SK-N-SH (cell line): ENCODE data around the gene MAPRE2. TPM values are rescaled to one million over a fixed set of nuclear protein-coding genes. Genes with fewer than 3 reads are reported as not detected.

Source experiments
- CTCF ChIA-PET: fragments of 300-600, 350-600 bp; formaldehyde crosslinking; extraction: SDS; loops from one replicate; lab custom pipeline; 2021; lab: Yijun Ruan, JAX
- POLR2A ChIA-PET: fragments of 350-600 bp; sonication (Branson Sonifier 250); formaldehyde crosslinking; extraction: SDS; loops from one replicate; lab custom pipeline; 2020; ENCODE audit warnings: antibody characterized with exemption, inconsistent platforms; lab: Yijun Ruan, JAX
- DNase-seq: peaks from one replicate; pipeline ENCODE4 v3.0.0; 2012
- H2AFZ ChIP-seq: fragments of 200-600 bp; sonication (generic); 2 replicates; pipeline ENCODE4 v1.8.1; 2016; ENCODE audit warnings: antibody characterized with exemption, mild to moderate bottlenecking, low read depth
- H3F3A ChIP-seq: fragments of 200-600 bp; sonication (generic); replicated peaks from 2 replicates; pipeline ENCODE3; 2016; ENCODE audit warnings: antibody characterized with exemption, mild to moderate bottlenecking; ENCODE audit not compliant: insufficient read depth
- H3K27ac ChIP-seq, 2 experiments: fragments of 200-500 bp in 1 of 2; fragments of 200-600 bp in 1 of 2; sonication (Bioruptor generic) in 1 of 2; sonication (generic), shearing (Covaris generic) in 1 of 2; 2 replicates each; pipeline versions ENCODE4 v1.5.1 to v1.6.1; 2014 to 2016; ENCODE audit warnings: low read depth in 2 of 2, inconsistent platforms in 1 of 2, low read length in 1 of 2, mild to moderate bottlenecking in 1 of 2, mixed read lengths in 1 of 2
- H3K27me3 ChIP-seq: fragments of 200-600 bp; sonication (generic), shearing (Covaris generic); 2 replicates; pipeline ENCODE4 v1.6.1; 2016; ENCODE audit warnings: mixed run types; ENCODE audit not compliant: insufficient read depth
- H3K36me3 ChIP-seq, 2 experiments: fragments of 200-500 bp in 1 of 2; fragments of 200-600 bp in 1 of 2; sonication (Bioruptor generic) in 1 of 2; sonication (generic) in 1 of 2; replicated peaks in 1 of 2; 2 replicates each; pipeline versions ENCODE3 to v1.5.1; 2014 to 2016; ENCODE audit warnings: low read length in 1 of 2, mild to moderate bottlenecking in 1 of 2; ENCODE audit not compliant: insufficient read depth in 2 of 2, control insufficient read depth in 1 of 2
- H3K4me1 ChIP-seq, 2 experiments: fragments of 200-500 bp in 1 of 2; fragments of 200-600 bp in 1 of 2; sonication (Bioruptor generic) in 1 of 2; sonication (generic), shearing (Covaris generic) in 1 of 2; 2 replicates each; pipeline versions ENCODE4 v1.5.1 to v1.6.1; 2014 to 2016; ENCODE audit warnings: low read depth in 1 of 2, low read length in 1 of 2, mixed run types in 1 of 2; ENCODE audit not compliant: insufficient read depth in 2 of 2, control insufficient read depth in 1 of 2
- H3K4me2 ChIP-seq: fragments of 200-600 bp; sonication (generic), shearing (Covaris generic); 2 replicates; pipeline ENCODE4 v1.6.1; 2017; ENCODE audit warnings: mixed run types
- H3K4me3 ChIP-seq, 2 experiments: fragments of 200-500 bp in 1 of 2; fragments of 200-600 bp in 1 of 2; sonication (Bioruptor generic) in 1 of 2; sonication (generic), shearing (Covaris generic) in 1 of 2; 2 replicates each; pipeline versions ENCODE4 v1.5.1 to v1.8.1; 2014 to 2016; ENCODE audit warnings: low read depth in 2 of 2, inconsistent platforms in 1 of 2, low read length in 1 of 2, mild to moderate bottlenecking in 1 of 2, mixed read lengths in 1 of 2, moderate library complexity in 1 of 2
- H3K79me2 ChIP-seq: fragments of 200-600 bp; sonication (generic); 2 replicates; pipeline ENCODE4 v1.8.1; 2017; ENCODE audit warnings: mild to moderate bottlenecking; ENCODE audit not compliant: insufficient read depth
- H3K9ac ChIP-seq: fragments of 200-600 bp; sonication (generic); 2 replicates; pipeline ENCODE4 v1.6.1; 2017; ENCODE audit warnings: mixed run types
- H3K9me2 ChIP-seq: fragments of 200-600 bp; sonication (generic); 2 replicates; pipeline ENCODE4 v1.6.1; 2017; ENCODE audit warnings: mixed run types
- H3K9me3 ChIP-seq: fragments of 200-600 bp; sonication (generic); 2 replicates; pipeline ENCODE4 v1.6.1; 2017; ENCODE audit warnings: mixed run types, mild to moderate bottlenecking, moderate library complexity
- H4K20me1 ChIP-seq: fragments of 200-600 bp; sonication (generic); 2 replicates; pipeline ENCODE4 v1.6.1; 2017; ENCODE audit warnings: mild to moderate bottlenecking, mixed run types; ENCODE audit not compliant: insufficient read depth
- CHD2 ChIP-seq: fragments of 150-350 bp; IDR thresholded peaks from 2 replicates; pipeline ENCODE4 v1.6.1; 2018; ENCODE audit warnings: low read length; ENCODE audit not compliant: partially characterized antibody
- ELF1 ChIP-seq: IDR thresholded peaks from 2 replicates; pipeline ENCODE4 v1.4.0; 2012
- FOSL2 ChIP-seq: IDR thresholded peaks from 2 replicates; pipeline ENCODE4 v1.4.0; 2012; ENCODE audit warnings: low read depth, mild to moderate bottlenecking, moderate library complexity, borderline replicate concordance
- FOXJ3 ChIP-seq: sonication (generic); formaldehyde crosslinking; IDR thresholded peaks from 2 replicates; pipeline ENCODE4 v1.5.1; 2020; ENCODE audit warnings: mild to moderate bottlenecking, missing genetic modification reagents
- FOXM1 ChIP-seq: IDR thresholded peaks from 2 replicates; pipeline ENCODE4 v1.4.0; 2012; ENCODE audit warnings: low read depth, mild to moderate bottlenecking
- GATA2 ChIP-seq: sonication (generic); formaldehyde crosslinking; IDR thresholded peaks from 2 replicates; pipeline ENCODE4 v1.5.0; 2020; ENCODE audit warnings: mild to moderate bottlenecking, missing genetic modification reagents
- MXI1 ChIP-seq: IDR thresholded peaks from 2 replicates; pipeline ENCODE4 v1.6.1; 2012; ENCODE audit warnings: mild to moderate bottlenecking, low read depth, low read length, improper control_type of control experiment
- NRF1 ChIP-seq: IDR thresholded peaks from 2 replicates; pipeline ENCODE4 v1.6.1; 2012; ENCODE audit warnings: low read depth, mild to moderate bottlenecking, low read length
- RAD21 ChIP-seq: IDR thresholded peaks from 2 replicates; pipeline ENCODE4 v1.6.1; 2012; ENCODE audit warnings: mild to moderate bottlenecking, low read length
- RFX5 ChIP-seq: IDR thresholded peaks from 2 replicates; pipeline ENCODE4 v1.6.1; 2012; ENCODE audit warnings: mild to moderate bottlenecking, improper control_type of control experiment, low read length
- SIN3A ChIP-seq: IDR thresholded peaks from 2 replicates; pipeline ENCODE4 v1.6.1; 2012; ENCODE audit warnings: low read depth, mild to moderate bottlenecking, low read length, moderate library complexity, borderline replicate concordance
- TAF1 ChIP-seq: IDR thresholded peaks from 2 replicates; pipeline ENCODE4 v1.6.1; 2012; ENCODE audit warnings: low read depth, mild to moderate bottlenecking, low read length, moderate library complexity, borderline replicate concordance
- TEAD4 ChIP-seq: IDR thresholded peaks from 2 replicates; pipeline ENCODE4 v1.4.0; 2012; ENCODE audit warnings: mild to moderate bottlenecking, borderline replicate concordance; ENCODE audit not compliant: insufficient read depth
- WGBS: methylation state at CpG from one replicate; pipeline ENCODE4 v1.1.6; 2017; ENCODE audit warnings: low lambda C conversion rate; 5-methylcytosine and 5-hydroxymethylcytosine counted together
- polyA plus RNA-seq, 3 experiments: library from polyadenylated mRNA; depleted of rRNA; stranded (reverse); fragments of >200 nt; gene quantifications; 2 replicates each; pipeline ENCODE4 v1.2.3, GENCODE V29; 2012
- TF ChIP-seq, protein P1 (sequence below): fragments of 150-350 bp; IDR thresholded peaks from 2 replicates; pipeline ENCODE4 v1.6.1; 2016; ENCODE audit warnings: mild to moderate bottlenecking, low read depth, low read length
- TF ChIP-seq, protein P2 (sequence below): IDR thresholded peaks from 2 replicates; pipeline ENCODE4 v1.4.0; 2012; ENCODE audit warnings: low read depth
- TF ChIP-seq, protein P3 (sequence below): IDR thresholded peaks from 2 replicates; pipeline ENCODE4 v1.6.1; 2012; ENCODE audit warnings: mild to moderate bottlenecking, low read depth, low read length, moderate library complexity
- TF ChIP-seq, protein P4 (sequence below): IDR thresholded peaks from 2 replicates; pipeline ENCODE4 v1.4.0; 2012; ENCODE audit warnings: low read depth, borderline replicate concordance

Gene MAPRE2
- polyA plus RNA-seq, 1 of the 3 experiments (the other 2 are of a cell fraction): 11.5 TPM

DNA sequence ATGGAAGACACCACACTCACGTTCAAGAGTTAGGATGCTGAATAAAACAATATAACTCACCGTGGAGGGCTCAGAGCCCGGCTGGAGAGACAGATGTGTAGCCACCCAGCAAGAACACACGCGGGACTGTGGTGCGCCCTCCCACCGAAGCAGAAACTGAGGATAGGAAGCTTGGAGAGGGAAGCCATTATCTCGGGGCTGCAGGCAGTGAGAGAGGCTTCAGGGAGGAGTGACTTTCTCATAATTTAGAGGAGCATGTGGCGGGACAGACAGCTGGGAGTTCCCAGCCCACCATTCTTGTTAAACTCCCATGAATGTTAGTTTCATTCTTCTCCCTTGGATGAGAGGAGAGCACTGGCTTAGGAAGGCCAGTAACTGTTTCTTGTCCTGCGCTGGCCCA is 96.4 kb downstream of the MAPRE2 start:
- no peak for TF ChIP-seq MXI1
- TF ChIP-seq, all 33 proteins: peak for 0
- Histone ChIP-seq H3K36me3 (peaks cover 0 to 2% of the 10 kb centered on the region in 2 experiments), H2AFZ (no peak overlapping the region), H3K4me2 (no peak overlapping the region), H3K27ac (no peak overlapping the region), H3K27me3 (no peaks in the 10 kb centered on the region), H3K9me2 (no peaks in the 10 kb centered on the region), H4K20me1 (no peaks in the 10 kb centered on the region), H3K9ac (no peak overlapping the region), H3K4me3 (no peak overlapping the region), H3F3A (no peaks in the 10 kb centered on the region), H3K79me2 (no peaks in the 10 kb centered on the region), H3K9me3 (no peaks in the 10 kb centered on the region), H3K4me1 (peaks cover 0 to under 1% of the 10 kb centered on the region in 2 experiments; a peak in 1 of 4 replicates)
- WGBS: 95% methylated on average over 10 of the region's 10 CpGs
- POLR2A ChIA-PET: no interaction called here
- DNase-seq: no peak
- CTCF ChIA-PET: interaction anchor here (1.1 to 5.9 kb wide), 4 partner anchors 15 to 112 kb away, joined by 3 to 36 read pairs (median 6); no protein-coding TSS in a partner anchor

DNA sequence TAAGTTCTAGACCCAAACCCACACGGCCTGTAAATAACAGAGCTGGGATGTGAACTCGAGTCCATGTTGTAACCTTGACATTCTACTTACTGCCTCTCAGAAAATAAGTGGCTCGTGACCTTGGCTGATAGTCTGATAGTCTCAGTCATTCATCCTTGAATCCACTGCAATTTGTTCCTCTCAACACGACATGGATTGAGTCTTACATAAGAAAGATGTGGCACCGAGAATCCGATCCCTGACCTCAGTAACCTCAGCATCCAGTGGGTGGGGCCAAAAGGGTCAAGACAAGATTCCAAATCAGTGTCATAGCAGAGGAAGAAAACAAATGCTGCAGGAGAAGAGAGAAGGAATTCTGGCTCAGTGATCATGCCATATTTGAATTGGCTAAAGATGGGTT is 97.6 kb downstream of the MAPRE2 start:
- Histone ChIP-seq H3K9me3 (no peaks in the 10 kb centered on the region), H3K4me3 (no peak overlapping the region), H3K36me3 (peaks cover 0 to 2% of the 10 kb centered on the region in 2 experiments), H3K9ac (no peak overlapping the region), H3K27ac (no peak overlapping the region), H3K9me2 (no peaks in the 10 kb centered on the region), H3K27me3 (no peaks in the 10 kb centered on the region), H3K79me2 (no peaks in the 10 kb centered on the region), H2AFZ (no peak overlapping the region), H3K4me1 (peaks cover 0 to 2% of the 10 kb centered on the region in 2 experiments; a peak in 2 of 4 replicates), H3K4me2 (no peak overlapping the region), H4K20me1 (no peaks in the 10 kb centered on the region), H3F3A (no peaks in the 10 kb centered on the region)
- POLR2A ChIA-PET: no interaction called here
- WGBS: 79% methylated on average over 6 of the region's 6 CpGs
- DNase-seq: no peak
- no peak for TF ChIP-seq NRF1
- no peak for TF ChIP-seq ELF1
- no peak for TF ChIP-seq TEAD4
- TF ChIP-seq, protein P1, sequence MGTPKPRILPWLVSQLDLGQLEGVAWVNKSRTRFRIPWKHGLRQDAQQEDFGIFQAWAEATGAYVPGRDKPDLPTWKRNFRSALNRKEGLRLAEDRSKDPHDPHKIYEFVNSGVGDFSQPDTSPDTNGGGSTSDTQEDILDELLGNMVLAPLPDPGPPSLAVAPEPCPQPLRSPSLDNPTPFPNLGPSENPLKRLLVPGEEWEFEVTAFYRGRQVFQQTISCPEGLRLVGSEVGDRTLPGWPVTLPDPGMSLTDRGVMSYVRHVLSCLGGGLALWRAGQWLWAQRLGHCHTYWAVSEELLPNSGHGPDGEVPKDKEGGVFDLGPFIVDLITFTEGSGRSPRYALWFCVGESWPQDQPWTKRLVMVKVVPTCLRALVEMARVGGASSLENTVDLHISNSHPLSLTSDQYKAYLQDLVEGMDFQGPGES: no peak
- TF ChIP-seq TAF1: no peak
- TF ChIP-seq FOSL2: no peak
- TF ChIP-seq, protein P2, sequence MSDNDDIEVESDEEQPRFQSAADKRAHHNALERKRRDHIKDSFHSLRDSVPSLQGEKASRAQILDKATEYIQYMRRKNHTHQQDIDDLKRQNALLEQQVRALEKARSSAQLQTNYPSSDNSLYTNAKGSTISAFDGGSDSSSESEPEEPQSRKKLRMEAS: no peak
- TF ChIP-seq, protein P3, sequence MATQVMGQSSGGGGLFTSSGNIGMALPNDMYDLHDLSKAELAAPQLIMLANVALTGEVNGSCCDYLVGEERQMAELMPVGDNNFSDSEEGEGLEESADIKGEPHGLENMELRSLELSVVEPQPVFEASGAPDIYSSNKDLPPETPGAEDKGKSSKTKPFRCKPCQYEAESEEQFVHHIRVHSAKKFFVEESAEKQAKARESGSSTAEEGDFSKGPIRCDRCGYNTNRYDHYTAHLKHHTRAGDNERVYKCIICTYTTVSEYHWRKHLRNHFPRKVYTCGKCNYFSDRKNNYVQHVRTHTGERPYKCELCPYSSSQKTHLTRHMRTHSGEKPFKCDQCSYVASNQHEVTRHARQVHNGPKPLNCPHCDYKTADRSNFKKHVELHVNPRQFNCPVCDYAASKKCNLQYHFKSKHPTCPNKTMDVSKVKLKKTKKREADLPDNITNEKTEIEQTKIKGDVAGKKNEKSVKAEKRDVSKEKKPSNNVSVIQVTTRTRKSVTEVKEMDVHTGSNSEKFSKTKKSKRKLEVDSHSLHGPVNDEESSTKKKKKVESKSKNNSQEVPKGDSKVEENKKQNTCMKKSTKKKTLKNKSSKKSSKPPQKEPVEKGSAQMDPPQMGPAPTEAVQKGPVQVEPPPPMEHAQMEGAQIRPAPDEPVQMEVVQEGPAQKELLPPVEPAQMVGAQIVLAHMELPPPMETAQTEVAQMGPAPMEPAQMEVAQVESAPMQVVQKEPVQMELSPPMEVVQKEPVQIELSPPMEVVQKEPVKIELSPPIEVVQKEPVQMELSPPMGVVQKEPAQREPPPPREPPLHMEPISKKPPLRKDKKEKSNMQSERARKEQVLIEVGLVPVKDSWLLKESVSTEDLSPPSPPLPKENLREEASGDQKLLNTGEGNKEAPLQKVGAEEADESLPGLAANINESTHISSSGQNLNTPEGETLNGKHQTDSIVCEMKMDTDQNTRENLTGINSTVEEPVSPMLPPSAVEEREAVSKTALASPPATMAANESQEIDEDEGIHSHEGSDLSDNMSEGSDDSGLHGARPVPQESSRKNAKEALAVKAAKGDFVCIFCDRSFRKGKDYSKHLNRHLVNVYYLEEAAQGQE: no peak
- no peak for TF ChIP-seq RAD21
- no peak for TF ChIP-seq CHD2
- no peak for TF ChIP-seq FOXM1
- no peak for TF ChIP-seq SIN3A
- no peak for TF ChIP-seq RFX5
- no peak for TF ChIP-seq GATA2
- TF ChIP-seq, protein P4, sequence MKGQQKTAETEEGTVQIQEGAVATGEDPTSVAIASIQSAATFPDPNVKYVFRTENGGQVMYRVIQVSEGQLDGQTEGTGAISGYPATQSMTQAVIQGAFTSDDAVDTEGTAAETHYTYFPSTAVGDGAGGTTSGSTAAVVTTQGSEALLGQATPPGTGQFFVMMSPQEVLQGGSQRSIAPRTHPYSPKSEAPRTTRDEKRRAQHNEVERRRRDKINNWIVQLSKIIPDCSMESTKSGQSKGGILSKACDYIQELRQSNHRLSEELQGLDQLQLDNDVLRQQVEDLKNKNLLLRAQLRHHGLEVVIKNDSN: no peak
- TF ChIP-seq FOXJ3 (CRISPR knock-in tag): no peak
- CTCF ChIA-PET: interaction anchor here (0.8 to 5.9 kb wide), 3 partner anchors 11 to 50 kb away, joined by 3 to 36 read pairs (median 3); no protein-coding TSS in a partner anchor
